GM23338 (cell line): ENCODE results near the gene MIER2. TPM values are rescaled to one million over a fixed set of nuclear protein-coding genes. Genes with fewer than 3 reads are reported as not detected.

ENCODE experiments used
- ATAC-seq: fragments of 200-7000 bp; cut with Tn5 transposase; 3 replicates; pipeline ENCODE4 v1.9.1; 2020
- DNase-seq: peaks from one replicate; pipeline ENCODE4 v3.0.0-alpha.2; 2015; ENCODE audit warnings: low spot score
- H2AFZ ChIP-seq: fragments of 200-600 bp; sonication (generic); 2 replicates; pipeline ENCODE4 v1.8.0; 2016; ENCODE audit warnings: antibody characterized with exemption, mild to moderate bottlenecking, moderate library complexity
- H3F3A ChIP-seq: fragments of 200-600 bp; sonication (generic); replicated peaks from 2 replicates; pipeline ENCODE4 v1.8.0; 2017; ENCODE audit warnings: antibody characterized with exemption, mixed run types, low read depth
- H3K27ac ChIP-seq: fragments of 200-600 bp; sonication (generic); 2 replicates; pipeline ENCODE4 v1.6.1; 2016; ENCODE audit warnings: low read depth
- H3K27me3 ChIP-seq: fragments of 200-600 bp; sonication (generic); 2 replicates; pipeline ENCODE4 v1.8.0; 2016; ENCODE audit warnings: mild to moderate bottlenecking, mixed run types, moderate library complexity; ENCODE audit not compliant: insufficient read depth
- H3K36me3 ChIP-seq: fragments of 200-600 bp; sonication (generic); 2 replicates; pipeline ENCODE4 v1.8.0; 2016; ENCODE audit warnings: mild to moderate bottlenecking; ENCODE audit not compliant: insufficient read depth
- H3K4me1 ChIP-seq: fragments of 200-600 bp; sonication (generic); 2 replicates; pipeline ENCODE4 v1.8.0; 2016; ENCODE audit warnings: mild to moderate bottlenecking, moderate library complexity; ENCODE audit not compliant: insufficient read depth
- H3K4me2 ChIP-seq: fragments of 200-600 bp; sonication (generic); 2 replicates; pipeline ENCODE4 v1.7.1; 2017; ENCODE audit warnings: mixed run types
- H3K4me3 ChIP-seq: fragments of 200-600 bp; sonication (generic); 2 replicates; pipeline ENCODE4 v1.6.1; 2016; ENCODE audit warnings: mixed run types
- H3K79me2 ChIP-seq: fragments of 200-600 bp; sonication (generic); replicated peaks from 2 replicates; pipeline ENCODE4 v1.8.0; 2017; ENCODE audit warnings: mild to moderate bottlenecking; ENCODE audit not compliant: insufficient read depth
- H3K9me2 ChIP-seq: fragments of 200-600 bp; sonication (generic); 2 replicates; pipeline ENCODE4 v1.8.0; 2017; ENCODE audit not compliant: insufficient read depth
- H4K20me1 ChIP-seq: fragments of 200-600 bp; sonication (generic); replicated peaks from 2 replicates; pipeline ENCODE4 v1.8.0; 2017; ENCODE audit warnings: mild to moderate bottlenecking; ENCODE audit not compliant: insufficient read depth
- H3K27ac Mint-ChIP-seq: 2 replicates; pipeline ENCODE4 v1.8.0; 2020; ENCODE audit warnings: inconsistent platforms, mild to moderate bottlenecking, moderate library complexity, mixed read lengths
- H3K27me3 Mint-ChIP-seq: 3 replicates; pipeline ENCODE4 v1.8.0; 2022; ENCODE audit warnings: low read depth, mild to moderate bottlenecking, moderate library complexity, mixed read lengths, inconsistent platforms; ENCODE audit not compliant: insufficient read depth, poor library complexity
- H3K36me3 Mint-ChIP-seq: 3 replicates; pipeline ENCODE4 v1.8.0; 2021; ENCODE audit warnings: low read depth, mild to moderate bottlenecking, inconsistent platforms, moderate library complexity, mixed read lengths
- H3K4me1 Mint-ChIP-seq: 3 replicates; pipeline ENCODE4 v1.8.0; 2020; ENCODE audit warnings: mild to moderate bottlenecking, inconsistent platforms, mixed read lengths
- H3K4me3 Mint-ChIP-seq: 3 replicates; pipeline ENCODE4 v1.8.0; 2021; ENCODE audit warnings: moderate library complexity, mild to moderate bottlenecking, inconsistent platforms, mixed read lengths
- H3K9me3 Mint-ChIP-seq: 3 replicates; pipeline ENCODE4 v1.8.0; 2020; ENCODE audit warnings: moderate library complexity, mild to moderate bottlenecking, inconsistent platforms, mixed read lengths
- CTCF ChIP-seq, 2 experiments: fragments of 200-600 bp in 1 of 2; sonication (generic) in 1 of 2; conservative IDR thresholded peaks; 2 replicates each; pipeline versions ENCODE4 v1.5.1 to v1.6.1; 2016 to 2017; ENCODE audit warnings: antibody characterized with exemption in 2 of 2, low read depth in 2 of 2, mild to moderate bottlenecking in 2 of 2, moderate library complexity in 1 of 2
- ETS1 ChIP-seq: IDR thresholded peaks from 2 replicates; pipeline ENCODE4 v1.6.1; 2016; ENCODE audit warnings: antibody characterized with exemption
- EZH2 ChIP-seq: fragments of 200-600 bp; sonication (generic); IDR thresholded peaks from one replicate; pipeline ENCODE4 v1.8.0; 2017; ENCODE audit warnings: antibody characterized with exemption, mild to moderate bottlenecking, low read depth; ENCODE audit not compliant: unreplicated experiment
- EZH2phosphoT487 ChIP-seq: fragments of 200-600 bp; sonication (generic); IDR thresholded peaks from one replicate; pipeline ENCODE4 v1.8.1; 2018; ENCODE audit warnings: antibody characterized with exemption; ENCODE audit not compliant: unreplicated experiment
- NANOG ChIP-seq: IDR thresholded peaks from 2 replicates; pipeline ENCODE4 v1.6.1; 2016; ENCODE audit warnings: antibody characterized with exemption, borderline replicate concordance
- REST ChIP-seq: IDR thresholded peaks from one replicate; pipeline ENCODE4 v1.6.1; 2018; ENCODE audit warnings: antibody characterized with exemption; ENCODE audit not compliant: unreplicated experiment
- ZNF114 ChIP-seq: fragments of 250-450 bp; sonication (Bioruptor Pico); IDR thresholded peaks from 2 replicates; pipeline ENCODE4 v1.5.0; 2020; ENCODE audit warnings: mild to moderate bottlenecking, moderate library complexity
- ZNF331 ChIP-seq: fragments of 250-450 bp; sonication (Bioruptor Pico); IDR thresholded peaks from 2 replicates; pipeline ENCODE4 v1.5.0; 2020; ENCODE audit warnings: low read depth, mild to moderate bottlenecking, moderate library complexity
- ZNF462 ChIP-seq: fragments of 250-450 bp; sonication (Bioruptor Pico); IDR thresholded peaks from 2 replicates; pipeline ENCODE4 v1.5.0; 2020; ENCODE audit warnings: mild to moderate bottlenecking, moderate library complexity
- polyA plus RNA-seq: library from polyadenylated mRNA; unstranded; fragments of >200 nt; fragmentation: Nextera tagmentation; extraction: Ambion mirVana; gene quantifications from 2 replicates; pipeline ENCODE4 v1.2.1, GENCODE V29; 2016
- total RNA-seq: library from RNA; depleted of rRNA; stranded (reverse); fragments of >200 nt; shearing (Covaris generic); gene quantifications from 2 replicates; pipeline ENCODE4 v1.2.3, GENCODE V29; 2014

Gene MIER2
- total and polyA plus RNA-seq, 2 experiments from 2014 or later: 30.2 to 37.9 TPM

DNA sequence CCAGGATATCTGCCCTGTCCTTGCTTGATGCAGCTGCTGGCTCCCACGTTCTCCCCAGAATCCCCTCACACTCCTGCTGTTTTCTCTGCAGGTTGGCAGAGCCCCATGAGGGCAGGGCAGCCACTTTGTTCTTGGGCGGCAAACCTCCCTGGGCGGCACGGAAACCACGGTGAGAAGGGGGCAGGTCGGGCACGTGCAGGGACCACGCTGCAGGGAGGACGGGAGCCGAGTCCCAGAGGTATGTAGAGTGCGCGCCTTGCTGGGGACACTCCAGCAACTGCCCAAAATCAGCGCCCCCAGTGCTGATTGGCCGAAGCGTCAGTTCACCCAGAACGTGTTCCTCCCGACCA lies 30.3 kb upstream of the MIER2 start (continued):
- TF ChIP-seq ZNF462 (no peak), ETS1 (no peak), EZH2 (no peak)

- ATAC-seq (no peak), DNase-seq (no peak)
- Histone ChIP-seq H3K4me3 (no peak overlapping the region), H3K4me1 (no peaks in the 10 kb centered on the region), H3K27me3 (no peaks in the 10 kb centered on the region), H3F3A (no peaks in the 10 kb centered on the region), H3K27ac (no peak overlapping the region), H3K36me3 (no peaks in the 10 kb centered on the region), H3K4me2 (no peak overlapping the region), H4K20me1 (no peaks in the 10 kb centered on the region), H2AFZ (no peak overlapping the region), H3K79me2 (no peaks in the 10 kb centered on the region), H3K9me2 (no peaks in the 10 kb centered on the region)
- H3K9me3 Mint-ChIP-seq: peaks cover 10% of the 10 kb centered on the region
- H3K27me3 Mint-ChIP-seq: peaks cover 11% of the 10 kb centered on the region
- H3K4me3 Mint-ChIP-seq: no peak overlapping the region
- H3K4me1 Mint-ChIP-seq: no peaks in the 10 kb centered on the region
- peaks cover 3% of the 10 kb centered on the region; the same call in 1 of the 3 replicates for H3K36me3 Mint-ChIP-seq
- no peak overlapping the region for H3K27ac Mint-ChIP-seq
- no peak for TF ChIP-seq CTCF (conservative IDR thresholded peaks at IDR 0.05; ENCODE audit: low read depth in 2 of 2)
- no peak for TF ChIP-seq REST
- no peak for TF ChIP-seq NANOG
- TF ChIP-seq EZH2phosphoT487: no peak
- no peak for TF ChIP-seq ZNF114 (CRISPR knock-in tag)
- no peak for TF ChIP-seq ETS1
- no peak for TF ChIP-seq EZH2
- no peak for TF ChIP-seq ZNF331 (CRISPR knock-in tag)
Observed at GRCh38 chr19:374183-374885, 29.7 kb upstream of the MIER2 start.
